HG03103 (cell line): ENCODE data around the gene RAVER1.

ENCODE experiments used
- ATAC-seq: cut with Tn5 transposase; IDR thresholded peaks from one replicate; pipeline ENCODE4 v1.9.1; 2021; ENCODE audit warnings: low read depth; ENCODE audit not compliant: unreplicated experiment

The RAVER1 gene

DNA sequence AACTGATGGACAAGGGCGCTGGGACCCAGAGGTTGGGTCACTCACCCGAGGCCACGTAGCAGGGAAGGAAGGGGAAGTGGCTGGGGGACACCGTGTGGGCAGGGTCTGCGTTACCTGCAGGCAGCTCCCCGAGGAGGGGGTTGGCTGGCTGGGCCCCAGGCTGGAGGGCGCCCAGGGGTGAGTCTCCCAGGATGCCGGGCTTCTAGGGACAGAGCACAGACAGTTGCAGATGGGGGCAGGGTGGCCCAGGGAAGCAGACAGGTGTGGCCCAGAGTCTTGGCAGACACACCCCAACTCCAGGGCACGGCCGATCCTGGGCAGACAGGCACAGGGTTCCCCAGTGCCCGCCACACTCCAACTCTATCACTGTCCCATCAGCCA, 11.9 kb downstream of the RAVER1 start:
- ATAC-seq, result no peak

- ATAC-seq, result no peak
Measured at GRCh38 chr19:10320602-10321416, 12.5 kb downstream of the RAVER1 start.

- ATAC-seq, result no peak
Measured at GRCh38 chr19:10318807-10319682, 14.3 kb downstream of the RAVER1 start.

DNA sequence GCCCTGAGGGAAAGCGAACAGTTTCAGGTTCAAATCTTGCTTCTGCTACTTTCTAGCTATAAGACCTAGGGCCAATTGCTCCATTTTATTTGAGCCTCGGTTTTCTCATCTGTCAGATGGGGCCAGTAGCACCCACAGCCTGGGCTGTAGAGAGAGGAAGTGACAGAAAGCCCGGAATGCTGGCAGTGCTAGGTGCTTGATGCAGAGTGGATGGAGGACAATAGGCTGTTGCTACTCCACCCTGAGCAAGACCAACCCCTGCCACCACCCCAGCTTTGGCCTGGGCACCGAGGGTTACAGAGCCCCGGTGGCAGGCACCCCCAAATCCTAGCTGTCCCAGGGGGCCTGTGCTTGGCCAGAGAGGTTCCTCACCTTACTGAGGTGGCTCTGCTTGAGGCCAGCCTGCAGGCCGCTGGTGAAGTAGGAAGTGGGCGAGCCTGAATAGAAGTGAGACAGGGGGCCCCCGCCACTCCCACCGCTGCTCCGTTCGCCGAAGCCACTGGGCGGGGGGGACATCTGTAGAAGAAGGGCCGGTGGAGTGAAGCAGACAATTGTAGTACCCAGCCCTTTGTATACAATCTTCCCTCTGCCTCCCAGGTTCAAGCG, 15.4 kb downstream of the RAVER1 start:
- ATAC-seq, result no peak

- ATAC-seq, result no peak
Measured at GRCh38 chr19:10317045-10317856, 16.1 kb downstream of the RAVER1 start.

GRCh38 chr19:10316229-10317044, 16.9 kb downstream of the RAVER1 start:
- ATAC-seq, result no peak

DNA sequence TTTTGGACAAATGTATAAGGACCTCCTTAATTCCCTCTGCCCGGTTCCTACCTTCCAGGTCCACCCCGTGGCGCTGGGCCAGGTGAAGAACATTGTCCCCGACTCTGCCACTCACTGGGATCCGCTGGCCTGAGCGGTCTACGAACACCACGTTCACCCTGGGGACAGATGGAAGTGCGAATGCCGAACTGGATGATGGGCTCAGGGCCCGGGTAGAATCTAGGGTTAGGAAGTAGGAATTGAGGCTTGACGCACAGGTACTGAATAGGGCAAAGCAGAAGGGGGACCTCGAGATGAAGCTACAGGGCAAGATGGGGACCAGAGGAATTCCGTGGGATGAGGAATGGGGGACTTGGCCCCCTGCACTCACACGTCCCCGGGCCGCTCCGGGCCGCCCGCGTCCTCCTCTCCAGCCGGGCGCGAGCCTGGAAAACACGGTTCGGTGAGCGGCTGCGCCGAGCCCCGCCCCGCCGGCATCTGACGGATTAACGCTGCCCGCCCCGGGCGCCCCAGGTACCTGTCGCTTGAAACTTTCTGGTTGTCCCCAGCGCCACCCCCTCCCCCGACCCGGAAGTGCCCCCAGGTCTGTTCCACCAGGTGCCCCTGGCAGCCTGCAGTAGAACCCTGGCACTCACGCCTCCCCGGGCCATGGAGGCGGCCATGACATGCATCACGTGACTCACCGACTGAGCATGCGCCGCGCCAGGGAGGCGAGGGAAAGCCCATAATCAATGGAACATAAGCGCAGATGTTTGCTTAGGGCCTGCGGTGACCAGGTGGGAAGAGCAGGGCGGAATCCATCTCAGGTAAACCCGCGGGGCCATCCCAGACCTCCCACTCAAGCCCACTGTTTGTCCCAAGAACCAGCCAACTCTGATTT, 17.8 kb downstream of the RAVER1 start, which contains the start of gene FDX2:
FDX2 (minus strand) TSS at position 681 of the 880 bp plus-strand sequence; CDS start at position 662, 19 bp downstream.
- no peak for ATAC-seq

DNA sequence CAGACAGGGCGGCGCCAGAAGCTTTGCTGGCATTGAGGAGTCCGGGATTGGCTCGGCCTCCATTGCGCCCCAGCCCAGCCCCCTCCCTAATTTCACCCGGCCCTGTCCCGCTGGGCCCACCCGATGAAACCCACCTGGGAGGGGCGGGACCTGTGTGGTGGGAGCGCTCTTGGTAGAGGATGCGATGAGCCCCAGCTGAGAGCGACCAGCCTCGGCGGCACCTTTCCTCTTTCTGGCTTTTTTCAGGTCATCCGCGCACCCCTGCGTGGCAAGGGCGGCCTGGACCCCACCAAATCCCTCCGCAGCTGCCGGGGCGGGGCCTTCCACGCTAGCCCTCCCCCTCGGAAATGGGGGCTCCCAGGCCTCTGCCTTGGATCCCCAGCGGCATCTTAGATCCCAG, 23.9 kb downstream of the RAVER1 start, which contains the start of gene ZGLP1:
ZGLP1 (minus strand) TSS at position 393 of the 400 bp plus-strand sequence.
- ATAC-seq, result no peak

GRCh38 chr19:10306327-10306726, 27.0 kb downstream of the RAVER1 start:
- no peak for ATAC-seq

DNA sequence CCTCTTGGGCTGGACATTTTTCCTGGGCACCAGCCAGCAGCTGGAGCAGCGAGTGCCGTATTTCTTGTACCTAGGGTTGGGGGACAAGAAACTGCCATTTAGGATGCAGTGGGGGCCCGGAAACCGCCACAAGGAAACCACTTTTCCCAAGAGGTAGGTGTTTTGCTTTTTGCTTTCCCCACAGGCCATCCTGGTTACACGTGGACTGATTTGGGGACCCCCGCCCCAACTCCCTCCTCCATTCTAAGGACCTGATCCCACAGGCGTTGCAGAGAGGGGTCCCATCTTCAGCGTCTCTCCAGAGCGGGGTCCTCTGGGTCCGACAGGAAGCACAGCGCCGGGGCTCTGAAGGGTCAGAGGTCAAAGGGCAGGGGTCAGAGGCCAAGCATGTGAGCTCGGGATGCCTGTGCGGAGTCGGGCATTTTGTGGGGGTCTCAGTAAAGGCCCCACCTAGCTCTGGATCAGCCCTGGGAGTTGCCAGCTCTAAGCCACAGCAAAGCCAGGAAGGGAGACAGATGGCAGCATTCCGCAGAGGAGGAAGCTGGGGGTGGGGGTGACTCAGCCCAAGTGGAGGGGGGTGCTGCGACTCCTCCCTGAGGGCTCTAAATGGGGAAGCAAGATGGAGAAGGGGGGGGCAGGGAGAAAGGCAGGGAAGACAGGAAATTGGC, 28.1 kb downstream of the RAVER1 start:
- ATAC-seq, result no peak

DNA sequence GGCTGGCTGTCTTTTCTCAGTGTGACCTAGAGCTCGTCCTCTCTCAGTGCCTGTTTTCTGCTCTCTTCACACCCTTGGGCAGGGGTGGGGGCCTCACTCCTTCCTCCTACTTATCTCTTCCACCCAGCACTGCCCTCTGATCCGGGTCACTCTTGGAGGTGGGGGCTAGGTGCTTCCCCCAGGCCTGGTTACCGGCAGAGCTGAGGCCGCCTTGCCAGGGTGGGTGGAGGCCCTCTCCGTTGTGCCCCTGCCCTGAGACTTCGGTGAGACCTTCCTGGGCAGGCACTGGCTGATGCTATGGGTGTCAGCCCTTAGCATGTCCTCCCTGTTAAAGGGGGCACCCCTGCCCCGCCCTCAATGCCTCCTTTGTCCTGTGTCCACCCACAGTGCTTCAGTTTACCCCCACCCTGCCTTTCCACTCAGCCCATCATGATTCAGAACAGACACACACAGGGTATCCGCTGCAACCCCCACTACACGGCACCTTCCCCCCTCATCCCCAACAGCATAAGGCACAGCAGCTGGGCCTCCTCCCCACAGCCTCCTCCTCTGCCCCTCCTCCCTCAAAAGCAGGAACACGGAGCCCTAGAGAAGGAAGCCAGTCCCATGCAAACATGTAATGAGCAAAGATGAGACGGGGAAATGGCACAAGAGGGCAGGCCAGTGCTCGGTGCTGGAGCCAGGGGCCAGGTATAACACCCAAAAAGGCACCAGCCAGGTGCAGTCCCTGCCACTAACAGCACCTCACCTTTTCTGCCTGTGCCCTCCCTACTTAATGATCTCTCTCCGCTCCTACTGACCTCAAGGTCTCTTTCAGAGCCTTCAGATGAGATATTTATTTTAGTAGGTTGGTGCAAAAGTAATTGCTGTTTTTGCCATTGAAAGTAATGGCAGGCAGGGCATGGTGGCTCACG, 33.5 kb downstream of the RAVER1 start:
- no peak for ATAC-seq

- no peak for ATAC-seq
Measured at GRCh38 chr19:10295847-10296591, 37.3 kb downstream of the RAVER1 start.

GRCh38 chr19:10295305-10295846, 38.0 kb downstream of the RAVER1 start:
- no peak for ATAC-seq

GRCh38 chr19:10294368-10294697, 39.0 kb downstream of the RAVER1 start:
- no peak for ATAC-seq

DNA sequence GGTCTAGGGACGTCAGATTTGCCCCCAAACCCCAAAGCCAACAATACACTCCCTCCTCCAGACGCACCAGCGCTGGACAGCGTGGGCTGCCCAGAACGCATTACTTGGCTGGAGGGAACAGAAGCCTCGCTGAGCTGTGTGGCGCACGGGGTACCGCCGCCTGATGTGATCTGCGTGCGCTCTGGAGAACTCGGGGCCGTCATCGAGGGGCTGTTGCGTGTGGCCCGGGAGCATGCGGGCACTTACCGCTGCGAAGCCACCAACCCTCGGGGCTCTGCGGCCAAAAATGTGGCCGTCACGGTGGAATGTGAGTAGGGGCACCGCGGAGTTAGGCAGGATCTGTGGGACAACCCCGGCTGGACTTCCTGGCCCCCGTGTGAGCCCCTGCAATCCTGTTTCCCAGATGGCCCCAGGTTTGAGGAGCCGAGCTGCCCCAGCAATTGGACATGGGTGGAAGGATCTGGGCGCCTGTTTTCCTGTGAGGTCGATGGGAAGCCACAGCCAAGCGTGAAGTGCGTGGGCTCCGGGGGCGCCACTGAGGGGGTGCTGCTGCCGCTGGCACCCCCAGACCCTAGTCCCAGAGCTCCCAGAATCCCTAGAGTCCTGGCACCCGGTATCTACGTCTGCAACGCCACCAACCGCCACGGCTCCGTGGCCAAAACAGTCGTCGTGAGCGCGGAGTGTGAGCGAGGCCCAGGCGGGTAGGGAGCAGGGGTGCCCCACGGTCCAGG, 39.5 kb downstream of the RAVER1 start:
- no peak for ATAC-seq
